GM19438 (cell line): Measurements from ENCODE around the gene SZRD1.

ENCODE experiments used
- ATAC-seq: cut with Tn5 transposase; IDR thresholded peaks from one replicate; pipeline ENCODE4 v1.9.1; 2021; ENCODE audit warnings: low read depth; ENCODE audit not compliant: unreplicated experiment

The SZRD1 gene

DNA sequence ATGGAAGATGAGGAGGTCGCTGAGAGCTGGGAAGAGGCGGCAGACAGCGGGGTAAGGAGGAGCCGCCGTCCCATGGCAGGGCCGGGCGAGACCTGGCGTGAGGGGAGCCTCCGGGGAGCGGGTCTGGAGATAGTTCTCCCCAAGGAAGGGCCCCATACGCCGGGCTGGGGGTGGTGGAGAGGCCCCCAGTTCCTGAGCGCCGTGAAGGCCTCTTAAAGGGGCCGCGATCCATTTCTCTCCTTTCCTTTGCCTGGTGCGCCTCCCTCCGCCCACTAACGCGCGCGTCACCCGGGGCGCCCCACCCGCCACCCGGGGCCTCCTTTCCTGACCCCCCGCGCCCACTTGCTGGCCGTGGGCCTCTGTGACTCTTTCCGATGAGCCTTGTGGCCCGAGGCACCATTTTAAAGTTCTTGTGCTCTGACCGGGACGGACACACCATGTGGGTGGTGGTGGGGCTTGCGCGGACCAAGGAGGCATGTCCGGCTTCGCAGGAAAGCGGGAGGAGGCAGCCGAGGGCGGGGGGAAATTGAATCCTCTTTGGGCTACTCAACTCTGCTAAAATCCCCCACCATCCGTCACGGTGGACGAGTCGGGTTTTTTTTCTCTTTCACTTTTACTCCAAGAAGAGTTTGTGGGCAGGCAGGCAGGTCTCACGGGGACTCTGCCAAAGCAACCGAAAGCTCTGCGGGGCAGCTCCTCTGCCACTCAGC, 371 bp downstream of the SZRD1 start:
- ATAC-seq = peak; percentile 68

DNA sequence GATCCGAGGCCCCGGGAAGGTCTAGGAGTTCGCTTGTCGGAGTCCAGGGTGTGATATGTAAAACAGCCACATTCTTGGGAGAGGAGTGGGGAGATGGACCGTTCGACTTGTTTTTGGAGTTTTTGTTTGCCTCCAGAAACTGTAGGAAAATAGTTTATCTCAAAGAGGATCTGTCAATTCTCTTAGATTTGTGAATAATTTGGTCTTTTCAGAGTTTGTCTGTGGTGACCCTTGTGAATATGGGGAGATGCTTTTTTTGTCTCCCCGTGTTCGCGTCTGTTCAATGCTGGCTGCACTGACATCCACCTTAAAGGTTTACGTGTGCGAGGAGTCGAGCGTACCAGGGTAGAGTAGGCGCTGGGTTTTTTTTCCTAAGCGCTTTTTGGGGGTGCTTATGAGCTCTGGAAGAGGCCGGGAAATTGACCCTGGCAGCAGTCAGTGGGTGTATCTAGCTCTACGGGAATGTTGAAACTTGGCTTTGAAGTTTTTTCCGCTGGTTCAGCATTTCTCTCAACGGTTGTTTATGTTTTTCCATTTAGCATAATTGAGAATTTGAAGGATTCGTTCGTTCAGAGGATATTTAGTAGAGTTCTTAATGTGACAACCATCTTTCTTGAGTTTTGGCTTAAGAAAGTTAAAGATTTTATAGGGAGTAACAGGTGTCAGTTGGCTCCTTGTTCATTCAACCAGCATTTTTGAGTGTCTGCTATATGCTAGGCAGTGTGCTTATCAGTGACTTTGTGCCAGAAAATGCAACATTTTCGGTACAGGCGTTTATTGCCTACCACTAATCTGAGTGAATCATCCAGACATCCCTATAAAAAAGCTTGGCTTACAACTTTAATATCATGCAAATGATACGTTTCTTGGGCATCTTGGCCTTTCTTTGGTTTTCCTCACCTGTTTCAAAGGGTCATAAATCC, 1.2 kb downstream of the SZRD1 start:
- ATAC-seq = no peak

- ATAC-seq = no peak
Observed at GRCh38 chr1:16369821-16370220, 2.8 kb downstream of the SZRD1 start.

DNA sequence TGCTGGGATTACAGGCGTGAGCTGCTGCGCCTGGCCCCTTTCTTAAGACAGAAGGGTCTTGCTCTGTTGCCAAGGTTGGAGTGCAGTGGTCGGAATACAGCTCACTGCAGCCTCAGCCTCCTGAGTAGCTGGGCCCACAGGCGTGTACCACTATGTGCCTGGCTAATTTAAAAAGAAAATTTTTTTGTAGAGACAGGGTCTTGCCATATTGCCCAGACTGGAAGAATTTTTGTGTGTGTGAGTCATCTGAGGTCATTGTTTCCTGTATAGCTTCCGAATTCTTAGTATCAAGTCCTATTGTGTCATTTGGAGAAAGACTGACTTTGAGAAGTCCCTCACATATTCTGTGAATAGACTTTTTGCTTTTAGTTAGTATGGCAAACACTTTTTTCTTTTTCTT, 4.7 kb downstream of the SZRD1 start:
- no peak for ATAC-seq

DNA sequence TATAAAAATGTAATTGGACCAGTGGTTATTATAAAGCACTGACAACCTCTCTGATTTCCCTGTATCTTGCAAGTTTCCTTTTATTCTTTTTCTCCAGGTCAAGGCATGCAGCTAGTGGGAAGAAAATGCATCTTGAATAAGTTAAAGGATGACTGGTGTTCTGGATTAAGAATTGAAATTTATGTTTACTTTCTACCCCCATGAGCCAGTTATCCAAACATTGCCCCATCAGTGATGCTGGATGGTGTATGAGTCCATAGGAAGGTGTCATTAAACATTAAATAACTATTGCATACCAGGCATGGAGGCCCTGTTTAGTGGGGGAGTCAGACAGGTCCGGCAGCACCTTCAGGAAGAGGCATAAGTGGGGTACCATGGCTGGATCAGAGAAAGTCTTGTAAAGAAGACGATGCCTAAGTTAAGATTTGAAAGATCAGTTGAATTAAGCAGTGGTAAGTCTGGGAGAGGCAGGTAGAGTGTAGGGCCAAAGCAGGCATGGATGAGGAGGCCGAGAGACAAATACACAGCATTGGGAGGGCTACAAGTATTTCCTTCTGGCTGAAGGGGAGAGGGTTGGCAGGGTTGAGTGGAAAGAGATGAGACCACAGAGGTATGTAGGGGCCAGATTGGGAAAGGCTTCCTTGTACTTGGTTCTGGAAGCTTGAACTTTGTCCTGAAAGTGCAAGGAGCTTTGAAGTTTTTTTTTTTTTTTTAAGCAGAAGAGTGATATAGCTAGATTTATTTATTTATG, 5.7 kb downstream of the SZRD1 start:
- ATAC-seq = no peak

DNA sequence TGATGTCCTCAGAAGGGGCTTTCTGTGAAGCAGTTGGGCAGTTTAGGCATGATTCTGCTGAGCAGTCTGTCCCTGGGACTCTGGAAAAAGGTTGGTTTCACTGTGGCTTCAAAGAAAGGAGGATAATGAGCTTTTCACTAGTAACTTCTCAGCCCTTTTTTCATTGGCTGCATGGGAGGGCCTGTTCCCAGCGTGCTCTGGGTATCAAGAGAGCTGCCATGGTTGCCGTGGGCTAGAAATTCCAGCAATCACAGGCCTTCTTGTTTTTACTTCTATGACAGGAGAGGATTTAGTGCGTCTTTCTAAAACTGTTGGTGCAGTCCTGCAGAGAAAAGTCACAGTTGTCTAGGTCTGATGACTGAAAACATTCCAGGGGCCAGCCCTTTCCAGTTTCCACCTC, 7.2 kb downstream of the SZRD1 start:
- ATAC-seq = no peak

DNA sequence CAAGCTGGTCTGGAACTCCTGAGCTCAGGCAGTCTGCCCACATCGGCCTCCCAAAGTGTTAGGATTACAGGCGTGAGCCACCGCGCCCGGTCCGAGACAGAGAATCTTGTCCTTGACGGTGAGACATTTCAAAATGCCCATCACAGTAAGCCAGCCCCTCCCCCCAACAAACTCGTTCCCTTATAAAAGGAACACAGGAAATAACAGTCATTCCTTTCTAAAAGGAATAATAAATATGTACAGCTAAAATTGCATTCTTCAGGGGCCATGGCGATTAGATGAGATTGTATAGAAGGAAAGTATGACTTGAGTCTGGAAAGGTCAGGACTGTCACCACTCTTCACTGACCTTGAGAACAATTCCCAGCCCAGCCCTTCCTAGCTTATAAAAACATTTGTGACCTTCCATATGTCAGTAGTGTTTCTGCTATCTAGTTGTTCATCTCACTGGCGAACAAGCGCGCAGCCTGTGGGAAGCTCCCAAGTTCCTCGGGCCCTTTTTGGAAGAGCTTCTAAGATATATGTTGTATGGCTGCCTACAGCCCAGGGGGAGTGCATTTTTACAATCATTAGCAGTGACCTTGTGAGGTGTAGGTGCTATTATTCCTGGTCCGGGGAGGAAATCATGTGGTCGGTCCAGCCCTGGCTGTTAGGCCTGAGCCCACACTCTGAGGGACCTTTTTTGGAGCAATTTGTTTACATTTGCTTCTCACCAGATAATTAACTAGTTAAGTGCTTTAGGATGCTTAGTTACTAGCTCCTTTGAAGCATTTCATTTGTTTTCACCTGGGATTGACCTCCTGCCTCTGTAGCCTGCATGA, 8.7 kb downstream of the SZRD1 start:
- no peak for ATAC-seq

- ATAC-seq = no peak
Observed at GRCh38 chr1:16376971-16377370, 9.9 kb downstream of the SZRD1 start.

- no peak for ATAC-seq
Observed at GRCh38 chr1:16378443-16378842, 11.4 kb downstream of the SZRD1 start.

DNA sequence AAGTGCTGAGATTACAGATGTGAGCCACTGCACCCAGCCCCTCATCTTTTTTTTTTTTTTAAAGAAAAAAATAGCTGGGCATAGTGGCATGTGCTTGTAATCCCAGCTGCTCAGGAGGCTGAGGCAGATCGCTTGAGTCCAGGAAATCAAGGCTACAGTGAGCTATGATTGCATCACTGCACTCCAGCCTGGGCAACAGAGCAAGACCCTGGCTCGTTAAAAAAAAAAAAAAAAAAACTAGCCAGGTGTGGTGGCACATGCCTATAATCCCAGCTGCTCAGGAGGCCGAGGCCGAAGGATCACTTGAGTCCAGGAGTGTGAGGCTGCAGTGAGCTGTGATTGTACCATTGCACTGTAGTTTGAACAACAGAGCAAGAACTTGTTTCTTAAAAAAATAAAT, 13.8 kb downstream of the SZRD1 start:
- no peak for ATAC-seq

GRCh38 chr1:16383888-16384287, 16.8 kb downstream of the SZRD1 start:
- ATAC-seq = no peak

DNA sequence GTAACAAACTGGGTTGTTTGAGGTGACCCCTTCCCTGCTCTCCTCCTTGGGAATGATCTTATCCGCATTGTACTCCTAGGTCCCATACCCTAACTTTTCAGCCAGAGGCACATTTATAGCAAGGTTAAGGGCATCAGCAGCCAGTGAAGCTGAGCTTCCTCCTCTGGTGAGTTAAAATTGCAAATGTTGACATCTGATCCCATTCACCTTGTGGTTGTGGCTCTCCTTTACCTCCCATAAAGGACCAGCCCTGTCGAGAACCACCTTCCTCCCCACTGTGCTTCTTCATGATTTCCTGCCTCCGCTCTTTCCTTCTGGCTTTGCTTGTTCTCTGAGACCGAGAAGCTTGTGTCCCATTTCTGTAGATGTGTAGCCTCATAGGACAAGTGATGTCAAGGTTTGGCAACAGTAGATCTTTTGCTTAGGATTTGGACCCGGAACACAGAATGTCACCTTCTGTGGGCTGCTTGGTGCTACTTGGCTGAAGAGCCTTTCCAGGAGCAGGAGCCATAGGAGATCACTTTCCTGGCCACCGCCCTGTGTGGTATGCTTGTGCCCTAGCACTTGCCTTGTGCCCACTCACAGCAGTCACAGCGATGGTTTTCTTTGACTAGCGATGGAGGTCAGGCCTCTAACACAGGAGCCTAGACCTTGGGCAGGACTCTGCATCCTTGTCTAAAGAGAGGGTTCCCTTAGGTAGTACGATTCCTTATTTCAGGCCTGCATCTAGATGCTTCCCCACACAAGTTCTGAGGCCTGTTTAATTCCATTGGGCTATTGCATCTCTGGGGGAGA, 18.8 kb downstream of the SZRD1 start:
- ATAC-seq = no peak

- ATAC-seq = no peak
Observed at GRCh38 chr1:16386454-16387113, 19.5 kb downstream of the SZRD1 start.

DNA sequence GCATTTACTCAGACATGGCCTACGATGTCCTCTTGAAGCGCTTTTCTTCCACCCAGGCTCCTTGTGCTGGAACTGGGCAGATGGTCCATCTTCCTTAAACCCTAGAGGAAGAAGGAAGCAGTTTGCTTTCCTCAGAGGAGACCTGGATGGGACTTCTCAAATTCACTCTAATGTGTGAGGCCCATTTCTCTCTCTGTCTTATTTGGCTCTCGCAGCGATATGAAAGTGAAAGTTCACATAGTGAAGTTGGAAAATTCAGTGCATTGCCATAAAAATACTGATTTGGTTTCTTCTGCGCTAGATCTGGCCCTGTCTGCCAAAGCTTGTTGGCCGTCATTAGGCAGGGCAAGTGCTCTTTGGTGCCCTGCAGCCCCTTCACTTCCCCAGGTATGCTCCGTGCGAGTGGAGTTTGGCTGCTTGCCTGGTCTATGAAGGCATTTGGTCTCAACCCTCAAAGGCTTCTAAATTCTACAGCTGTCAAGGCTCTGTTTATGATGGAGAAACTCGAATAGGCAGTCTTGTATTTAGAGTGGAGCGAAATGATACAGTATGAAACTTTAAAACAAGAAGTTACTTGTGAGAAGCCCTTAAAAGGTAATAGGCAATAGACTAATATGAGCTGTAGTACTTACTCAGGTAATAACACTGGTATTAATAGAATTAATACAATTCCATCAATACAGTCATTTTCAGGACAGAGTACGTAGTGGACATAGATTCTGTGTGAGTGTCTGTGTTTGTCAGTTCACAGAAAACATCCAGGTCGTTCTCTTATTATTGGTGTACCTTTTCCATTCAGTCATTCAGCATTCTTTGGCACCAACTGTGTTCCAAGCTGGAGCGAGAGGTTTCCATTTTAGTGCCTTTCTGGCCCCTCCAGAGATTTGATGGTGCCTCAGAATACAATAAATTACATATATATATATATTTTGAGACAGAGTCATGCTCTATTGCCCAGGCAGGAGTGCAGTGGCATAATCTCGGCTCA, 20.5 kb downstream of the SZRD1 start:
- no peak for ATAC-seq

DNA sequence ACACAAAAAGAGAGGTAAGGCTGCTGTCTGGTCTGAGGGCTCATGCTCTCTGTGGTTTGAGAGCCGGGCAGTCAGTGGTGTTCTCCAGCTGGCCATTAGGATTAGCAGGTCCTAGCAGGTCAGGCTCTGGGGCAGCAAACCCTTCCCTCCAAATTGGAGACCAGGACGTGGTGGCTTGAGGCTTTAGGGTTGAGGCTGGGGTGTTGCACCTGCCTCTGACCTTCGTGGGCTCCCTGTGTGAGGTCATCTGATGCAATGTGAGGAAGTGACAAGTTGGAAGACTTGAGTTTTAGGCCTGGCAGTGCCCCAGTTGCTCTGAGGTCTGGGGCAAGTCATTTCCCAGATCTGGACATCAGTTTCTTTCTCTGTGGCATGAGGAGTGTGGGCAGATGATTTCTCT, 24.4 kb downstream of the SZRD1 start:
- no peak for ATAC-seq

DNA sequence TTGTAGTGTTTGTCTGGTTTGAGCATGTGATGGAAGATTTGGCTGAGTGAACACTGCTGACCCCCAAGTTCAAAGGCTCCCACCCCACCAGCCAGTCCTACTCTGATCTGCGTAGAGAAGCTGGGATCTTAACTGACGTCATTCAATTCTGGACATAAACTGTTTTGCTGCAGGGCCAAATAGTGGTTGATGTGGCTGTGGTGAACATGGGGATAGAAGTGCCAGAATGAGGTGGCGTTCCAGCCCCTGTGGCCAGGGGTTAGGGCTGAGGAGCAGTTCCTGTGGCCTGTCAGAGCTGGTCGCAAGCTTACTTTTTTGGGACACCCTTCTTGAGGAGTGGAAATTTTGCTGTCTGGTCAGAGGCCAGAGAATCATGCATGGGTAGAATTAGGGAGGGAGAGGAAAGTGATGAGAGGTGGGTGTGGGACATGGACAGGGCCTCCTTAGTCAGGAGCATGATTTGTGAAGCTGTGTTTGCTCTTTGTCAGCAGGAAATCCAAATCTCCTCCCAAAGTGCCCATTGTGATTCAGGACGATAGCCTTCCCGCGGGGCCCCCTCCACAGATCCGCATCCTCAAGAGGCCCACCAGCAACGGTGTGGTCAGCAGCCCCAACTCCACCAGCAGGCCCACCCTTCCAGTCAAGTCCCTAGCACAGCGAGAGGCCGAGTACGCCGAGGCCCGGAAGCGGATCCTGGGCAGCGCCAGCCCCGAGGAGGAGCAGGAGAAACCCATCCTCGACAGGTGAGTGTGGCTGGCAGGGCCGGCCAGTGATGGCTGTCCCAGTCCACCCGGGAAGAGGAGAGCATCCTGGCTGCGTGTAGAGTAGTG, 25.9 kb downstream of the SZRD1 start:
- no peak for ATAC-seq
